GM21423 (cell line): ENCODE data around the gene RAP2A.

Source experiments
- ATAC-seq: cut with Tn5 transposase; IDR thresholded peaks from one replicate; pipeline ENCODE4 v1.9.1; 2021; ENCODE audit warnings: mild to moderate bottlenecking, moderate library complexity; ENCODE audit not compliant: unreplicated experiment

Gene RAP2A

DNA sequence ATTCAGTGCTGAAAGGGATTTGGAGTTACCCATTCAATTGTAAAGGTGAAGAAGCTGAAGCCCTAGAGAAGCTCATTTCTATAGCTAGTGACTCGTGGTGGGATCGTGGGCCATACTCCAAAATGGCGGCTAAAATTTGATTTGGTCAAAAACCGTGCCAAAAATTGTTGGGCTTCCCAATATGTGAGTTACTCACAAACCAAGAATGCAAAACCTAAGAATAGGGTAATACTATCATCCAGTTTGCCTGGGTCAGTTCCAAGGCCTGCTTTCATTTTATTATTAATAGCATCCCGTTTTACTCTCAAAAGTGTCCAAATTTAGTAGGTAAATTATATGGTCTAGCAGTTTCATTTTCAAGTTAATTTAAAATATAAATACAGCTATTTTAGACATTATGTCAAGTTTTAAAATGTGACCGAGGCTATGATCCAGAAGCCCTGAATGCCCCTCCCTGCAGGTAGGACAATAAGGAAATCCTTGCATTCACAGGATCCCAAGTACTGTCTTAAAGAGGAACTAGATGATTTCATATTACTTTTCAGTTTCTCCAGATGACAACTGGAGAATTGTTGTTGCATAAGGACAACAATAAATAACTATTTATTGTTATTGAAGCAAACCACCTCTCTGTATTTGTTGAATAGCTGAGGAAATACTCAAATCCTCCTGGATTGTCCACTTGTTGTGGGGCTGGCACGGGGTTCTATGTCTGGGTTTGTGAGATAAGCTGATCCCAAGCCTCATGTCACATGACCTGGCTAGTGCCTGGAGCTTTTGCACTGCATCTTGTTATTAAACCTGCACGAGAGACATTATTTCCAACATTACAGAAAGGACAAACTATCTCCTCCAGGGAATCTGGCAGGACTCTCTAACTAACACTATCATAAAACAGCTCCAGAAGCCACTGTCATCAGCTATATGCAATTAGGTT is 11.6 kb upstream of the RAP2A start:
- no peak for ATAC-seq

DNA sequence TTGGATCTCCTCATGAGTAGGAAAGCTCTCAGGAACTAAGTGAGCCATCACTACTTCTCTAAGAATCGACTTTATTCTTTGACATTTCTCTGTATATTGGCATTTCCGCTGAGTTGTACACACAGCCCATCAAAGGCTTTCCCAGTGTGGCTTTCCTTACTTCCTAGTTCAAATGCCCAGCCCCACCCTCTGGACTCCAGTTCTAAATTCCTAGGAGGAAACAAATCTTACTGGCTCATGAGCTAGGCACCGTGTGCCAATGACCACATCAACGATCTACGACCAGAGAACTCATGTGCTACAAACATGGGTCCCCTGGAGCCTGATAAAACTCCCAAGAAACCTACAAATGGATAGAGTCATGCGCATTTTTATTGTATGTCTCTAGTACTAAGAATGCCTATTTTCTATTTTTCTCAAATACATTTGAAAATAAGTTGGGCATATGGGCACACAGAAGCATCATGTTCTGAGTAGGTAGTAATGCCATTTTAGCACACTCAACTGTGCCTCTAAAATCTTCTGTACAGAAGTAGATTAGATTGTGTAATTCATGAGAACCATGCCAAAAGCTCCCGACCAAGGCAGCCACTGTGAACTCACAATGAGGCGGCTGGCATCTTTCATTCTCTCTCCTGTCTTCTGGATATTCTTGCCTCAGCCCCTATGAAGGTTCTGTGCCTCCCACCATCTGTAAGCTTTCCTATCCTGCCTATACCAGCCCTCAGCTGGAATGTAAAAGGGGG is 10.5 kb upstream of the RAP2A start:
- ATAC-seq: no peak

DNA sequence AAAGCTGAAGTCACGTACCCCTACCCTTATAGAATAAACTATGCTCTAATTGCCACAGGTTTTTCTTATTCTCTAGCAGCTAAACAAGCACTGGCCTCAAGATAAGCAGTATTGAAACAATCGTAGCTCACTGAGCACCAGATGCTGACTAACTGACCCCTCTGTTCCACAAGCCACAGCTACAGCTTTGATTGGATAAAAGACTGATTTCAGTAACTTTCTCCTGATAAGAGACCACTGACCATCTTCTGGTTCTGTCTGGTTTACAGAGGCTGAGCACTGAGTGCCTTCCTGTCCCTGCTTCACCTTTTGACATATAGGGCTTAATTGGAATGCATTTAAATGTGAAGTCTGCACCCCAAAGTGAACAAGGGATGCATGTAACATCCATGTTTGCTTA is 8.4 kb upstream of the RAP2A start:
- ATAC-seq: no peak

DNA sequence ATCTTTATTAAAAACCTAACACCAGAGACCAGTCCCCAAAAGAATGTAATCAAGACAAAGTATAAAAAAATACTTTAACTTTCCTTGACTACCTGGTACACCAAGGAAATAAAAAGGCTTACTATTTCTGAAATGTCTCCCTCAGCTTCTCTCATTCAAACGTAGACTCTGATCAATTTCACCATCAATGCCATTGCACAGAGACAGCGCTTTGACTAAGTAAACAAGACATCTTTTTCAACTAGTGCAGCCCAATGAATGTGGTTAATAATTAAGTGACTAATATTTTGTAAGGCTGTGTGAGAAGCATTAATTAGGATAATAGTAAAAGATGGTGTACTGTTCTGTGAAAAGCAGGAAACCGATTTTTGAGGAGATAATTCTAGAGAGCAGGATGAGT is 7.3 kb upstream of the RAP2A start:
- ATAC-seq: no peak

DNA sequence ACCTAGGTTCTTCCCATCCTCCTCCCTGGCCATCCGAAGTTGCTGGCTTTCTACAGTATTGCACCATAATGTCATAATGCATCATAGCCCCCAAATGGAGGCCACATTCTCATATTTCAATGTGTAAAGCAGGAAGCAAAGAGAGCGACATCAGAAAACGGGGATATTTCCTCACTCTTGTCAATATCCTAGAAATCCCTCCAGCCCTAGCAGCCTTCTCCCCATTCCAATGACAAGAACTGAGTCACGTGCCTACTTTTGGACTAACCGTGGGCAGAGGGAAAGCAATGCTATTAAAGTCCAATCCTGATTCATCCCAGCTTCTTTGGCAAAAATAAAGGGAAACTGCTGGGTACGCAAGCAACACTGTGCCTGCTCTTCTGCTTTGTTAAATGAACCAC is 4.3 kb upstream of the RAP2A start:
- no peak for ATAC-seq

- no peak for ATAC-seq
These were observed 3.7 kb upstream of the RAP2A start for GRCh38 chr13:97430296-97430695.

- ATAC-seq: no peak
These were observed 2.7 kb upstream of the RAP2A start for GRCh38 chr13:97431171-97431764.

GRCh38 chr13:97432232-97432916 is 1.6 kb upstream of the RAP2A start:
- no peak for ATAC-seq

DNA sequence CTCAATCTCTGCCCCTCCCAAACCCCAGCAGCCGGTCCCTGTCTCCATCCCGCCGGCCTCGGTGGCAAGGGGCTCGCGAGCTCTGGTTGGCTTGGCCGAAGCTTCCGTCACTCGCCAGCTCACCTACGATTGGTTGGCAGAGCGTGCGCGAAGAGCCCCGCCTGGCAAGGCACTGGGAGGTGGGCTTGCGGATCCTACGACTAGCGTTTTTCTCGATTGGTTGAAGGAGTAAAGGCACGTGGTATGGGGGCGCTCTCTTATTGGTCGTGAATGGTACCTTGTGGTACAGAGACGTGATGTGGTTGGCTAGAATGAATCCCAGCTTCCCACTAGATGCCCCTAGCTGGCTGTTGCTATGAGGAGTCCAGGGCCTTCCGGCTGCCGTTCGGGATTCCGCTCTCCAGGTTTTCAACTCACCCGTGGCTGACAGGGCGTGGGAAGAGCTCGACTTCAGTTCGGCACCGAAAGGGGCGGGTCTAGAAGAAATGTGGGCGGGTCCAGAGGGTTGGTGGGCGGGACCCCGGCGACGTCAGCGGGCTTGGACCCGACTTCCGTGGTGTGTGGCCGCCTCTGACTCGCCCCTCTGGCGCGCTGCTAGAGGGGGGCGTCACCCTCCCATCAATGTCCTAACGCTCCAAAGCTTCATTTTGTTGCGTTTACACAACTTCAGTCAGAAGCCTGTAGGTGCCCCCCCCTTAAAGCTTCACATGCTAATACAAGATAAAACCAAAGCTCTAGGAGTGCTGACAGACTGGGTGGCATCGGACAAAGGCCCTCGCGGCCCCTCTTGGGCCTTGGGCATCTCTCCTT is 847 bp upstream of the RAP2A start:
- ATAC-seq: peak; percentile 73

GRCh38 chr13:97434397-97435201 is 630 bp downstream of the RAP2A start:
- no peak for ATAC-seq

- no peak for ATAC-seq
These were observed 1.4 kb downstream of the RAP2A start for GRCh38 chr13:97435323-97435722.

DNA sequence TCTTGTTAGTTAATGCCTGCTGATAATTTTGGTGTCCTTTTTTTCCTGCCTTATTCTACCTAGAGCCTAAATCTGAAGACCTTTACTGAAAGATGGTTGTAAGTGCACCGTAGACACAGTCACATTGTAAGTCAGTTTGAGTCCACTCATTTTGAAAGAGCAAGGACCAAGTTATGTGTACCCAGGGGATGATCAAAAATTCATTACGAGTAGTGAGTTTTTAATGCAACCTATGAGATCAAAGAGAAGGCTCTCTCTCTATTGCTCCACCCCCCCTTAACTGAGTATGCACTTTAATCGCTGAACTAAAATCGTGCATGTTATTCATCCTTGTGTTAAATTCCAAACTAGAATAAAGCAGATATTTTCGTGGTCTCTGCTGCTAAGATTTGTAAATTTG is 1.8 kb downstream of the RAP2A start:
- no peak for ATAC-seq

DNA sequence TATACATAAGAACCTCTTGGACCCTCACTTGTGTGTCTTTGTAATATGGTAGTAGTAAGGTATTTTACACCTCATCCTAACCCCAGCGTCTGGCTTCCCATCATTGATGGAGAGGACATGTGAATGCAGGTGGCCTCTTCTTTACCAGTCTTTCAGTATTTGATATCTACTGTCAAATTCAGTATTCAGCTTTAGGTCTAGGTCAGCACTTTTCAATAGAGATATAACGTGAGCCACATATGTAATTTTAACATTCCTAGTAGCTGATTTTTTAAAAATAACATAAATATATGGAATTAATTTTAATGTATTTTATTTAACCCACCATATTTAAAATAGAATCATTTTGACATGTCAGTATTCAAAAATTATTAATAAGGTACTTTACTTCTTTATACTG is 2.9 kb downstream of the RAP2A start:
- no peak for ATAC-seq

DNA sequence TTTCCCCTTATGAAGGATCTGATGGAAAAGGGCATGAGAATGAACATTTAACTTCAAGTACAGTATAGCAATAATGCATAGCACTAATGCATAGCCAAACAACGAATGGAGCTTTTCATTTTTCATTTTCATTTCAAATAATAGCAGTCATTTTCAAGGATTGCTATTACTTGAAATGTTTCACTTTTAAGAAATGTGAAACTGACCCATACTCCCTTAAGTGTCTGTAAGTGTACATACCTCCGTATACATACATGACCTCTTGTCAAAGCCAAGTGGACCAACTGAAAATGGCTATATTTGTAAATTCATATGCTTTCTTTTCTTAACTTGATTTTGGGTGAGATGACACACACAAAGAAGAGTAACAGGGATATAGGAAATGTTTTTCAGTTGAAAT is 3.8 kb downstream of the RAP2A start:
- no peak for ATAC-seq

GRCh38 chr13:97438856-97439595 is 5.1 kb downstream of the RAP2A start:
- no peak for ATAC-seq

GRCh38 chr13:97440598-97441170 is 6.7 kb downstream of the RAP2A start:
- no peak for ATAC-seq

DNA sequence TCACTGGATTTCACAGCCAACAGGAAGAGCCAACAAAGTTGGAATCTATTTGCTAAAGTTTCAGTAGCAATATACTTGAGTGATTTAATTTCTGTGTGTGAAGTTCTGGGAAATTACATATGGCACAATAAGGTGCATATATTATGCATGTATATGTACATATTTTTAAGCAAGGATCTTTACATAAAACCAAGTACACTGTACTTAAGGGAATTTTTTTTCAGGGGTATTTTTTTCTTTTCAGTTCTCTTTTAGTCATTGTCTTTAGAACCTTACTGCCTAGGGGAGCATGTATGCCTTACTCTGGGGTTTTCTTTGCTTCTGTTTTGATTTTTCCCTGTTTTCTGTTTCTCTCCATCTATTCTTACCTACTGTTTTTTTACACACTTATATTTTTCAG is 7.4 kb downstream of the RAP2A start:
- no peak for ATAC-seq

- ATAC-seq: no peak
These were observed 11.7 kb downstream of the RAP2A start for GRCh38 chr13:97445522-97446187.
